Fibroblast of lung (primary cell): ENCODE results near the gene EPS8L3.

ENCODE experiments used
- EZH2 ChIP-seq: IDR thresholded peaks from 2 replicates; pipeline ENCODE4 v1.5.1; 2012; ENCODE audit warnings: low read length, control low read depth, mild to moderate bottlenecking; ENCODE audit errors: missing control alignments
- TF ChIP-seq, protein P1 (sequence below), 2 donors: IDR thresholded peaks in 1 of 2; conservative IDR thresholded peaks in 1 of 2; 1 replicate in 1 of 2; 2 replicates in 1 of 2; pipeline ENCODE4 v1.5.1; 2011 to 2012; ENCODE audit warnings: low read length in 2 of 2, control low read depth in 1 of 2, inconsistent platforms in 1 of 2, low read depth in 1 of 2, mild to moderate bottlenecking in 1 of 2

DNA sequence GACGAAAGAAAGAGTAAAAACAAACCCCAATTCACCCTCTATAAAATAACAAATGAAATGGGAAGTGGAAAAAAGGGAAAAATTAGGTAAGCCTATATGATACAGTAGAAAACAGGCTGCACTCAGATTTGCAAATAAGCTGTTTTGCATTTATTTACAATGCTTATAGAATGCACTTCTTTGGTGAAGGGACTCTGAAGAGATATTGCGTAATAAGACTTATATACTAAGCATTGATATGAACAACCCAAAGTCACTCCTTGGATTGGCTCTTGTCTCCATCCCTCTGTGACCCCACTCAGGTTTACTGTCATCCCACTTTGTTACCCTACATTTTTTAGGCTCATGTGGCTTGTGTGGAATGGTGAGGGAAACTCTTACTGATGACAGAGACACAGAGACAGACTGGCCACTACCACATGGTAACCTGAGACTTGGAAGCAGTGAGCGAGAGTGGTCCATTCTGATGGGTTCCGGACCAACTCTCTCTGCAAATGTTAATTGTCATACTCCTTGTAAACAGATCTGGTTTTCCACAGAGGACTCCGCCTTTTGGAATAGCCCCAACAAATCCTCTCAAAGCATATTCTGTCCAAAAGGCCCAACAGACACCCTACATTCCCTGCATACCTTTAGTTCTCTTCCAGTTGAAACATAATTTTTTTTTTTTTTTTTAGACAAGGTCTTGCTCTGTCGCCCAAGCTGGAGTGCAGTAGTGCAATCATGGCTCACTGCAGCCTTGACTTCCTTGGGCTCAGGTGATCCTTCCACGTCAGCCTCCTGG is 40.6 kb downstream of the EPS8L3 start:
- TF ChIP-seq EZH2, result no peak
- TF ChIP-seq, protein P1, sequence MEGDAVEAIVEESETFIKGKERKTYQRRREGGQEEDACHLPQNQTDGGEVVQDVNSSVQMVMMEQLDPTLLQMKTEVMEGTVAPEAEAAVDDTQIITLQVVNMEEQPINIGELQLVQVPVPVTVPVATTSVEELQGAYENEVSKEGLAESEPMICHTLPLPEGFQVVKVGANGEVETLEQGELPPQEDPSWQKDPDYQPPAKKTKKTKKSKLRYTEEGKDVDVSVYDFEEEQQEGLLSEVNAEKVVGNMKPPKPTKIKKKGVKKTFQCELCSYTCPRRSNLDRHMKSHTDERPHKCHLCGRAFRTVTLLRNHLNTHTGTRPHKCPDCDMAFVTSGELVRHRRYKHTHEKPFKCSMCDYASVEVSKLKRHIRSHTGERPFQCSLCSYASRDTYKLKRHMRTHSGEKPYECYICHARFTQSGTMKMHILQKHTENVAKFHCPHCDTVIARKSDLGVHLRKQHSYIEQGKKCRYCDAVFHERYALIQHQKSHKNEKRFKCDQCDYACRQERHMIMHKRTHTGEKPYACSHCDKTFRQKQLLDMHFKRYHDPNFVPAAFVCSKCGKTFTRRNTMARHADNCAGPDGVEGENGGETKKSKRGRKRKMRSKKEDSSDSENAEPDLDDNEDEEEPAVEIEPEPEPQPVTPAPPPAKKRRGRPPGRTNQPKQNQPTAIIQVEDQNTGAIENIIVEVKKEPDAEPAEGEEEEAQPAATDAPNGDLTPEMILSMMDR (conservative IDR thresholded peaks at IDR 0.05 in 1 of 2, IDR thresholded peaks at IDR 0.05 in 1 of 2; ENCODE audit: low read depth in 1 of 2, low read length in 2 of 2), result no peak
